ENCODE data around the gene EZR. TPM values are rescaled to one million over a fixed set of nuclear protein-coding genes. Genes with fewer than 3 reads are reported as not detected.

The EZR gene
- total RNA-seq, 4 donors from 2014 or later: 201 to 515 (median 470) TPM

DNA sequence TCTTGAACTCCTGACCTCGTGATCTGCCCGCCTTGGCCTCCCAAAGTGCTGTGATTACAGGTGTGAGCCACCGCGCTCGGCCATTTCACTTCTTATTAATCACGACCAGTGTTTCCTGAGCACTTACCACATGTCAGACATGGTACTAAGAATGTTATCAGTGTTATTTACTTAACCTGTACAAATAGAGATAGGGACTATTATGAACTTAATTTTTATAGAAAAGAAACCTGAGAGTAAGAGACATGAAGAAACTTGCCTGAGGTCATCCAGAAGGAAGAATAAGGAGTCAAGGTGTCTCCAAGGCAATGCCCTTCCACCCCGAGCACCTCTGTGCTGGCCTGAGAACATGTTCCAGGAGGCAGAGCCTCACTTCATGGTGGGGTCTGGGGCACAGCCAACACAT is 29.3 kb upstream of the EZR start:
- H3K4me1 ChIP-seq: peaks cover 0 to 19% (median 4%) of the 10 kb centered on the region in 4 donors
- H3K27me3 ChIP-seq: no peaks in the 10 kb centered on the region
- no peaks in the 10 kb centered on the region for H3K36me3 ChIP-seq
- TF ChIP-seq CTCF (IDR thresholded peaks at IDR 0.05): no peak
- TF ChIP-seq POLR2A (IDR thresholded peaks at IDR 0.05): no peak
- H3K9me3 ChIP-seq: no peaks in the 10 kb centered on the region
- H3K27ac ChIP-seq: peak overlapping the region in 3 of 4 donors; percentile 67 to 92 (median 92)
- H3K4me3 ChIP-seq: no peak overlapping the region
- no peak for DNase-seq

- no peaks in the 10 kb centered on the region for H3K36me3 ChIP-seq
- peak overlapping the region in 1 of 4 donors; percentile 92 for H3K27ac ChIP-seq
- DNase-seq: no peak
- no peaks in the 10 kb centered on the region for H3K27me3 ChIP-seq
- H3K4me3 ChIP-seq: no peak overlapping the region
- H3K4me1 ChIP-seq: peaks cover 0 to 12% (median 3%) of the 10 kb centered on the region in 4 donors
- no peaks in the 10 kb centered on the region for H3K9me3 ChIP-seq
- no peak for TF ChIP-seq POLR2A (IDR thresholded peaks at IDR 0.05)
- no peak for TF ChIP-seq CTCF (IDR thresholded peaks at IDR 0.05)
These were observed 28.6 kb upstream of the EZR start for GRCh38 chr6:158847786-158848185.

DNA sequence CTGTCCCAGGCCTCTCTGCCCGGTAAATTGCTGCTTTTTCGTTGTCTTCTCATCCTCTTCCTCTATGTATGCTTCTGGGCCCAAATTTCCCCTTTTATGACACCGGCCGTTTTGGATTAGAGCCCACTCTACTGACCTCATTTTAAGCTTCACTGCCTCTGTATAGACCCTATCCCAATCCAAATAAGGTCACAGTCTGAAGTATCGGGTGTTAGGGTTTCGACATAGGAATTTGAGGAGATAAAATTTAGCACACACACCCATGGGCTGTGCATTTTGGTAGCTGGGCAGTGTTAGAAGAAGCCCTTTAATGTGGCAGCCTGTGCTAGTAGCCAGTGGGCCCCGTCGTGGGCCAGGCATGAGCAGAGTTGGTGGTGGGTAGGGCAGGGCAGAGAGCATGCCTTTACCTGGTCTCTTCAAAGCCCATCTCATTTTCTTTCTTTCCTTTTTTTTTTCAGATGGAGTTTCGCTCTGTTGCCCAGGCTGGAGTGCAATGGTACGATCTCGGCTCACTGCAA is 27.9 kb upstream of the EZR start:
- DNase-seq: peak in 1 of 3 donors; percentile 30
- Histone ChIP-seq H3K4me3 (no peak overlapping the region), H3K27ac (no peak overlapping the region), H3K4me1 (peaks cover 0 to 6% (median 0%) of the 10 kb centered on the region in 4 donors), H3K27me3 (no peaks in the 10 kb centered on the region), H3K36me3 (no peaks in the 10 kb centered on the region), H3K9me3 (no peaks in the 10 kb centered on the region)
- no peak for TF ChIP-seq POLR2A (IDR thresholded peaks at IDR 0.05)
- no peak for TF ChIP-seq CTCF (IDR thresholded peaks at IDR 0.05)

DNA sequence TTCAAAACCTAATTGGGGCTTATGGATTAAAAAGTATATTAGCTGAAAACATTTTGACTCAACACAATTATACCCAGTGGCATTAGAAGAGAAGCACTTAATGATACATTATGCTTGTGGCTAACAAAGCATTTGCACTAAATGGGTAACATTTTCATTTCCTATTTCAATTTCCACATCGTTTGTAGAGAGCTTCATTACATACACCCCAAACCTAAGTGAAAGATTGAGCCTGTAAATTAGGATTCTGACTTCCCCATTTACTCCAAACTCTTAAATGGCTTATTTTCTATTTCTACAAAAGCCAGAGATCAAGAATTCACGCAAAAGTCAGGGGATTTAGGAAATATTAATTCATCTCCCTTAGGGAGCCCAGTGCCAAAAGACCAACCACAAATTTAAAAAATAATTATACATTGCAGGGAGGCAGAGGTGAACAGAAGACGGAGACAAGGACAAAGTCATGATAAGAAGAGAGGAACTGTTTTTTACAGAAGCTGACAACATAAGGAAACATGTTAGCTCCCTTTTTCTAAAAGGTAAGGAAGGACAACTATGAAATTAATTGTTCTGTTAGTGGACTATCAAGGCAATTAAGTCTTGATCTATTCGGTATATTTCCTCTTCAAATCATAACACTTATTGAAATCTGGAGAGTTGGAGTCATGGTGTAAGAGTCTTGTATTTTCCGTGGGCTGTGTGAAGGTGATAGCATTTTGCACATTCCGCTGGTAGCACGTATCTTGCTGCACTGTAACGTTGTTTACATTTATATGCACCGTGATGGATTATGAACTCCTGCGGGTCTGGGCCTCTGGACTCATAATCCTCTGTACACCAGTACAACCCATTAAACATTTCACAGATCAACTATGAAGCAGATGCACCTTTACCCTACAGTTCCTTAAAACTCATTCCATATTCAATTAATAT is 24.8 kb upstream of the EZR start:
- TF ChIP-seq CTCF (IDR thresholded peaks at IDR 0.05) (no peak), POLR2A (IDR thresholded peaks at IDR 0.05) (no peak)
- H3K4me1 ChIP-seq: no peaks in the 10 kb centered on the region
- no peak overlapping the region for H3K27ac ChIP-seq
- H3K36me3 ChIP-seq: no peaks in the 10 kb centered on the region
- DNase-seq: peak in 1 of 3 donors; percentile 48
- H3K4me3 ChIP-seq: no peak overlapping the region
- no peaks in the 10 kb centered on the region for H3K27me3 ChIP-seq
- H3K9me3 ChIP-seq: no peaks in the 10 kb centered on the region

DNA sequence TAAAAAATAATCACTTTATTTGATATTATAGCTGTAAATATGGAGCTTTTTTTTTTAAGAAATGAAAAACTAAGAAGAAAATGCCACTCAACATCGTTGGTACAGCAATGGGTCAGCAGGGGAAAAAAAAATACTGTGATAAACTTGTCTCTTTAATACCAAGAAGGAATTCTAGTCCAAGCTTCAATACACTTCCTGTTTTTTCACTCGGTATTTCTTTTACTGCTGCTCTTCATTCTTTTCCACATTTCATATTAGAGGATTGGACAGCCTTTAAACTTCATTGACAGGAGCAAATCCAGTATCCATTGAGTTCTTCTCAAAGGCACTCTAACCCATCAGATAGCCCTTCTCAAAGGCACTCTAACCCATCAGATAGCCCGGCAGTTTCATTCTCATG is 22.2 kb upstream of the EZR start:
- no peak for TF ChIP-seq POLR2A (IDR thresholded peaks at IDR 0.05)
- no peak for TF ChIP-seq CTCF (IDR thresholded peaks at IDR 0.05)
- no peak overlapping the region for H3K4me3 ChIP-seq
- no peaks in the 10 kb centered on the region for H3K36me3 ChIP-seq
- H3K27ac ChIP-seq: no peak overlapping the region
- DNase-seq: no peak
- no peaks in the 10 kb centered on the region for H3K9me3 ChIP-seq
- no peaks in the 10 kb centered on the region for H3K4me1 ChIP-seq
- H3K27me3 ChIP-seq: no peaks in the 10 kb centered on the region

Data from Peyer's patch (tissue), 4 donors.